IMR-90 (cell line): ENCODE measurements around the gene BORA. TPM values are rescaled to one million over a fixed set of nuclear protein-coding genes. Genes with fewer than 3 reads are reported as not detected.

Experiments used
- ATAC-seq: fragments of 200-7000 bp; cut with Tn5 transposase; 2 replicates; pipeline ENCODE4 v1.9.1; 2020; ENCODE audit warnings: low read depth, mild to moderate bottlenecking, moderate library complexity
- BruUV-seq: library from RNA; stranded (reverse); fragments of 400-500 nt; replicated peaks from 2 replicates; lab custom pipeline; 2021; lab: Mats Ljungman, UMichigan
- CTCF ChIA-PET: fragments of 300-600 bp; formaldehyde crosslinking; extraction: SDS; loops from one replicate; lab custom pipeline; 2021; ENCODE audit warnings: antibody characterized with exemption; lab: Yijun Ruan, JAX
- POLR2A ChIA-PET: fragments of 300-600 bp; sonication (Branson Sonifier 250); formaldehyde crosslinking; loops from one replicate; lab custom pipeline; 2022; ENCODE audit warnings: antibody characterized with exemption; ENCODE audit not compliant: unreplicated experiment; lab: Charles Lee
- DNase-seq: peaks from one replicate; pipeline ENCODE4 v3.0.0; 2013
- H2AFZ ChIP-seq: replicated peaks from 2 replicates; pipeline ENCODE3; 2013; ENCODE audit warnings: low read length, mild to moderate bottlenecking; ENCODE audit not compliant: poor library complexity
- H2AK5ac ChIP-seq: 2 replicates; pipeline ENCODE4 v1.6.1; 2013; ENCODE audit warnings: low read depth, low read length, inconsistent platforms
- H2AK9ac ChIP-seq: replicated peaks from 2 replicates; pipeline ENCODE3; 2013; ENCODE audit warnings: mild to moderate bottlenecking, low read depth, low read length, moderate library complexity; ENCODE audit not compliant: poor library complexity
- H2BK120ac ChIP-seq: 2 replicates; pipeline ENCODE4 v1.6.1; 2013; ENCODE audit warnings: low read depth, low read length, inconsistent platforms
- H2BK15ac ChIP-seq: 3 replicates; pipeline ENCODE4 v1.6.1; 2013; ENCODE audit warnings: low read depth, low read length, inconsistent platforms
- H2BK20ac ChIP-seq: 2 replicates; pipeline ENCODE4 v1.6.1; 2013; ENCODE audit warnings: low read depth, mild to moderate bottlenecking, inconsistent platforms, low read length, moderate library complexity
- H2BK5ac ChIP-seq: 2 replicates; pipeline ENCODE4 v1.6.1; 2013; ENCODE audit warnings: mild to moderate bottlenecking, low read depth, low read length, inconsistent platforms; ENCODE audit not compliant: poor library complexity, severe bottlenecking
- H3K14ac ChIP-seq: replicated peaks from 2 replicates; pipeline ENCODE4 v1.6.1; 2013; ENCODE audit warnings: low read depth, low read length, inconsistent platforms
- H3K18ac ChIP-seq: 2 replicates; pipeline ENCODE4 v1.6.1; 2013; ENCODE audit warnings: low read depth, low read length, control low read depth
- H3K23ac ChIP-seq: 2 replicates; pipeline ENCODE4 v1.6.1; 2013; ENCODE audit warnings: low read depth, low read length, inconsistent platforms
- H3K27ac ChIP-seq: 2 replicates; pipeline ENCODE4 v1.5.1; 2013; ENCODE audit warnings: mild to moderate bottlenecking, control low read depth, low read length; ENCODE audit not compliant: insufficient read depth
- H3K27me3 ChIP-seq: 2 replicates; pipeline ENCODE4 v1.6.1; 2013; ENCODE audit warnings: low read length; ENCODE audit not compliant: control insufficient read depth, insufficient read depth
- H3K36me3 ChIP-seq: 2 replicates; pipeline ENCODE4 v1.6.1; 2013; ENCODE audit warnings: low read length, mixed read lengths; ENCODE audit not compliant: control insufficient read depth, insufficient read depth
- H3K4ac ChIP-seq: 2 replicates; pipeline ENCODE4 v1.6.1; 2013; ENCODE audit warnings: low read depth, low read length, inconsistent platforms
- H3K4me1 ChIP-seq: 2 replicates; pipeline ENCODE4 v1.6.1; 2013; ENCODE audit warnings: low read length, mixed read lengths; ENCODE audit not compliant: control insufficient read depth, insufficient read depth
- H3K4me2 ChIP-seq: 2 replicates; pipeline ENCODE4 v1.6.1; 2013; ENCODE audit warnings: low read depth, mild to moderate bottlenecking, control low read depth, low read length, moderate library complexity
- H3K4me3 ChIP-seq: 2 replicates; pipeline ENCODE4 v1.5.1; 2013; ENCODE audit warnings: low read depth, mild to moderate bottlenecking, control low read depth, low read length, moderate library complexity; ENCODE audit not compliant: insufficient read depth
- H3K56ac ChIP-seq: 2 replicates; pipeline ENCODE4 v1.6.1; 2013; ENCODE audit warnings: low read length, inconsistent platforms; ENCODE audit not compliant: insufficient read depth; ENCODE audit errors: extremely low read depth
- H3K79me1 ChIP-seq, 2 experiments: 2 replicates each; pipeline ENCODE4 v1.6.1; 2013; ENCODE audit warnings: low read length in 2 of 2, inconsistent platforms in 1 of 2, low read depth in 1 of 2
- H3K9ac ChIP-seq: 2 replicates; pipeline ENCODE4 v1.6.1; 2013; ENCODE audit warnings: low read depth, low read length, control low read depth
- H3K9me1 ChIP-seq: 2 replicates; pipeline ENCODE4 v1.6.1; 2013; ENCODE audit warnings: low read length, inconsistent platforms; ENCODE audit not compliant: insufficient read depth
- H3K9me3 ChIP-seq: 2 replicates; pipeline ENCODE4 v1.6.1; 2013; ENCODE audit warnings: low read length; ENCODE audit not compliant: control insufficient read depth, insufficient read depth
- H4K20me1 ChIP-seq: 2 replicates; pipeline ENCODE4 v1.6.1; 2013; ENCODE audit warnings: low read length, inconsistent platforms; ENCODE audit not compliant: insufficient read depth
- H4K5ac ChIP-seq: 2 replicates; pipeline ENCODE4 v1.6.1; 2013; ENCODE audit warnings: mild to moderate bottlenecking, low read depth, low read length, control low read depth
- H4K8ac ChIP-seq, 2 experiments: 2 replicates each; pipeline ENCODE4 v1.6.1; 2013; ENCODE audit warnings: low read depth in 2 of 2, low read length in 2 of 2, control low read depth in 1 of 2, inconsistent platforms in 1 of 2
- H4K91ac ChIP-seq: 2 replicates; pipeline ENCODE4 v1.6.1; 2013; ENCODE audit warnings: low read depth, low read length, inconsistent platforms; ENCODE audit not compliant: insufficient read depth
- ELK1 ChIP-seq: fragments of 150-350 bp; IDR thresholded peaks from 2 replicates; pipeline ENCODE4 v1.6.1; 2016; ENCODE audit warnings: low read depth, mild to moderate bottlenecking, low read length, moderate library complexity, borderline replicate concordance
- MAZ ChIP-seq: IDR thresholded peaks from 2 replicates; pipeline ENCODE4 v1.6.1; 2012; ENCODE audit warnings: low read depth, mild to moderate bottlenecking, low read length, improper control_type of control experiment, moderate library complexity, borderline replicate concordance
- WGBS, 2 experiments: methylation state at CpG; one replicate each; pipeline versions ENCODE4 v1.1.5 to v1.1.7; 2013; ENCODE audit warnings: missing lambda C conversion rate in 2 of 2; ENCODE audit not compliant: insufficient read length in 1 of 2; ENCODE audit errors: extremely low coverage in 2 of 2; 5-methylcytosine and 5-hydroxymethylcytosine counted together
- dilution Hi-C: fragments of 300-500 bp; cut with HindIII; formaldehyde crosslinking; loops from one replicate; pipeline ENCODE4 v1.14.3; 2018; ENCODE audit warnings: low sequenced_read_pairs; ENCODE audit not compliant: unreplicated experiment
- in situ Hi-C: fragments of 300-500 bp; cut with MboI; formaldehyde crosslinking; loops from 3 replicates; pipeline ENCODE4 v1.14.3; 2019; ENCODE audit warnings: low sequenced_read_pairs, inconsistent platforms, mixed read lengths
- intact Hi-C: fragments of 100-400 bp; cut with micrococcal nuclease; formaldehyde crosslinking; loops from 2 replicates; pipeline ENCODE4 v1.10.0; 2022
- polyA plus RNA-seq, 3 experiments: library from polyadenylated mRNA; depleted of rRNA; stranded (reverse); fragments of >200 nt; gene quantifications; 2 replicates each; pipeline ENCODE4 v1.2.3, GENCODE V29; 2012; ENCODE audit warnings: low replicate concordance in 1 of 3
- total RNA-seq: library from RNA; depleted of rRNA; stranded (reverse); fragments of >200 nt; gene quantifications from 2 replicates; pipeline ENCODE4 v1.2.3, GENCODE V29; 2012

Gene BORA
- total and polyA plus RNA-seq, 2 of the 4 experiments (the other 2 are of a cell fraction), result 4.0 to 12.2 TPM

GRCh38 chr13:72774019-72774418, 46.3 kb downstream of the BORA start:
- no peak overlapping the region for H3K4ac ChIP-seq
- no peak overlapping the region for H3K14ac ChIP-seq
- ChIA-PET POLR2A (no interaction called here), CTCF (no interaction called here)
- in situ Hi-C loops (no loop called here), dilution Hi-C loops (no loop called here), intact Hi-C loops (loop anchor here (2.0 kb wide), 1 partner anchor 13 kb away; no protein-coding TSS in a partner anchor)
- no peak overlapping the region for H2AFZ ChIP-seq
- H4K8ac ChIP-seq, result no peak overlapping the region
- DNase-seq (no peak), ATAC-seq (no peak; the same call in 1 of the 2 replicates)
- H3K4me1 ChIP-seq, result no peaks in the 10 kb centered on the region
- no peaks in the 10 kb centered on the region for H3K27me3 ChIP-seq
- H4K5ac ChIP-seq, result no peak overlapping the region
- H2BK5ac ChIP-seq, result no peak overlapping the region
- H4K20me1 ChIP-seq, result 0 out of 2 replicates have a peak, but pooled peaks cover 2% of the 10 kb centered on the region
- no CpG with 5 or more reads among the region's 2 CpGs for WGBS, 2 experiments
- H3K9ac ChIP-seq, result no peak overlapping the region
- no peak overlapping the region for H2AK9ac ChIP-seq
- peaks cover 1% of the 10 kb centered on the region; the same call in 1 of the 2 replicates for H3K9me1 ChIP-seq
- no peak overlapping the region for H3K56ac ChIP-seq
- no peak overlapping the region for H3K4me3 ChIP-seq
- no TSS peak for BruUV-seq
- H3K27ac ChIP-seq, result no peak overlapping the region
- H2BK15ac ChIP-seq, result no peak overlapping the region
- H2BK20ac ChIP-seq, result no peak overlapping the region
- H2AK5ac ChIP-seq, result no peak overlapping the region
- H3K23ac ChIP-seq, result no peak overlapping the region
- no peaks in the 10 kb centered on the region for H3K9me3 ChIP-seq
- H3K36me3 ChIP-seq, result peaks cover 44% of the 10 kb centered on the region
- H3K18ac ChIP-seq, result no peak overlapping the region
- H2BK120ac ChIP-seq, result no peak overlapping the region
- no peak for TF ChIP-seq MAZ
- no peak for TF ChIP-seq ELK1
- H3K4me2 ChIP-seq, result no peak overlapping the region
- peaks cover 6 to 13% of the 10 kb centered on the region in 2 experiments for H3K79me1 ChIP-seq
- H4K91ac ChIP-seq, result no peak overlapping the region
